Body of pancreas (tissue), 4 donors: ENCODE measurements around the gene RNF224. TPM values are rescaled to one million over a fixed set of nuclear protein-coding genes. Genes with fewer than 3 reads are reported as not detected.
A peak's percentile ranks its signal among the peaks of the same experiment; 100 is the strongest.

Experiments
- ATAC-seq: fragments of 150-250 bp; one replicate; pipeline ENCODE4 v1.9.1; 2016
- DNase-seq, 4 donors: peaks; one replicate each; pipeline ENCODE4 v3.0.0-alpha.2; 2019
- H3K27ac ChIP-seq, 4 donors: fragments of 200-600 bp; sonication (generic); 1 replicate in 3 of 4; 2 replicates in 1 of 4; pipeline versions ENCODE4 v1.5.1 to v1.6.1; 2016 to 2019; ENCODE audit warnings: mild to moderate bottlenecking in 1 of 4, mixed read lengths in 1 of 4, moderate library complexity in 1 of 4
- H3K27me3 ChIP-seq, 2 donors: fragments of 200-600 bp; sonication (generic); one replicate each; pipeline ENCODE4 v1.6.0; 2016; ENCODE audit warnings: mild to moderate bottlenecking in 1 of 2
- H3K36me3 ChIP-seq, 2 donors: fragments of 200-600 bp; sonication (generic); replicated peaks in 1 of 2; 2 replicates each; pipeline ENCODE4 v1.5.1; 2016; ENCODE audit warnings: low read depth in 2 of 2; ENCODE audit not compliant: insufficient read depth in 1 of 2
- H3K4me1 ChIP-seq: fragments of 200-600 bp; sonication (generic); one replicate; pipeline ENCODE4 v1.6.0; 2016
- H3K4me3 ChIP-seq, 2 donors: fragments of 200-600 bp; sonication (generic); 1 replicate in 1 of 2; 2 replicates in 1 of 2; pipeline ENCODE4 v1.5.1; 2016 to 2019
- H3K9me3 ChIP-seq, 3 donors: fragments of 200-600 bp; sonication (generic); 1 replicate in 2 of 3; 2 replicates in 1 of 3; pipeline ENCODE4 v1.5.1; 2016
- POLR2A ChIP-seq, 3 donors: fragments of 450-650 bp; IDR thresholded peaks; one replicate each; pipeline ENCODE4 v1.6.1; 2016; ENCODE audit warnings: antibody characterized with exemption in 3 of 3, mild to moderate bottlenecking in 2 of 3
- WGBS, 2 donors: methylation state at CpG; one replicate each; pipeline ENCODE4 v1.1.5; 2017; 5-methylcytosine and 5-hydroxymethylcytosine counted together
- intact Hi-C: fragments of 100-400 bp; cut with DNase I; formaldehyde crosslinking; loops from one replicate; pipeline ENCODE4 v1.15.1; 2023
- total RNA-seq, 2 donors: library from RNA; depleted of rRNA; stranded (reverse); fragments of >200 nt; gene quantifications; one replicate each; pipeline ENCODE4 v1.1.0, GENCODE V29; 2016
- TF ChIP-seq, protein P1 (sequence below), 7 experiments: fragments of 450-650 bp in 4 of 7; fragments of 200-600 bp in 3 of 7; sonication (generic) in 3 of 7; IDR thresholded peaks; one replicate each; pipeline ENCODE4 v1.5.1; 2016 to 2019; ENCODE audit warnings: antibody characterized with exemption in 7 of 7

The RNF224 gene
- total RNA-seq, 2 donors from 2014 or later, result 0.26 TPM; not detected in 1

GRCh38 chr9:137272241-137273094, 45.2 kb downstream of the RNF224 start:
- DNase-seq (peak in 1 of 4 donors; percentile 14), ATAC-seq (no peak)
- 91 to 99% methylated on average over 14 to 31 of the region's 39 CpGs for WGBS, 2 donors
- peaks cover 2 to 7% of the 10 kb centered on the region in 2 donors for H3K36me3 ChIP-seq
- no peak overlapping the region for H3K4me3 ChIP-seq
- no peaks in the 10 kb centered on the region for H3K27me3 ChIP-seq
- no peak for TF ChIP-seq POLR2A (IDR thresholded peaks at IDR 0.05)
- TF ChIP-seq, protein P1, sequence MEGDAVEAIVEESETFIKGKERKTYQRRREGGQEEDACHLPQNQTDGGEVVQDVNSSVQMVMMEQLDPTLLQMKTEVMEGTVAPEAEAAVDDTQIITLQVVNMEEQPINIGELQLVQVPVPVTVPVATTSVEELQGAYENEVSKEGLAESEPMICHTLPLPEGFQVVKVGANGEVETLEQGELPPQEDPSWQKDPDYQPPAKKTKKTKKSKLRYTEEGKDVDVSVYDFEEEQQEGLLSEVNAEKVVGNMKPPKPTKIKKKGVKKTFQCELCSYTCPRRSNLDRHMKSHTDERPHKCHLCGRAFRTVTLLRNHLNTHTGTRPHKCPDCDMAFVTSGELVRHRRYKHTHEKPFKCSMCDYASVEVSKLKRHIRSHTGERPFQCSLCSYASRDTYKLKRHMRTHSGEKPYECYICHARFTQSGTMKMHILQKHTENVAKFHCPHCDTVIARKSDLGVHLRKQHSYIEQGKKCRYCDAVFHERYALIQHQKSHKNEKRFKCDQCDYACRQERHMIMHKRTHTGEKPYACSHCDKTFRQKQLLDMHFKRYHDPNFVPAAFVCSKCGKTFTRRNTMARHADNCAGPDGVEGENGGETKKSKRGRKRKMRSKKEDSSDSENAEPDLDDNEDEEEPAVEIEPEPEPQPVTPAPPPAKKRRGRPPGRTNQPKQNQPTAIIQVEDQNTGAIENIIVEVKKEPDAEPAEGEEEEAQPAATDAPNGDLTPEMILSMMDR (IDR thresholded peaks at IDR 0.05), result no peak
- no peak overlapping the region for H3K27ac ChIP-seq
- intact Hi-C loops, result no loop called here
- no peaks in the 10 kb centered on the region for H3K9me3 ChIP-seq
- peaks cover 60% of the 10 kb centered on the region for H3K4me1 ChIP-seq

- peaks cover 55% of the 10 kb centered on the region for H3K4me1 ChIP-seq
- H3K27me3 ChIP-seq, result no peaks in the 10 kb centered on the region
- no peaks in the 10 kb centered on the region for H3K9me3 ChIP-seq
- peak in 1 of 4 donors; percentile 20 for DNase-seq
- intact Hi-C loops, result no loop called here
- no peak for TF ChIP-seq POLR2A (IDR thresholded peaks at IDR 0.05)
- TF ChIP-seq, protein P1 (IDR thresholded peaks at IDR 0.05), result no peak
- 56 to 61% methylated on average over 10 to 13 of the region's 13 CpGs for WGBS, 2 donors
- no peak overlapping the region for H3K4me3 ChIP-seq
- ATAC-seq, result no peak
- no peak overlapping the region for H3K27ac ChIP-seq
- peaks cover 2 to 7% of the 10 kb centered on the region in 2 donors for H3K36me3 ChIP-seq
Observed at GRCh38 chr9:137273095-137273490, 45.8 kb downstream of the RNF224 start.

- TF ChIP-seq POLR2A (IDR thresholded peaks at IDR 0.05), result no peak
- TF ChIP-seq, protein P1 (IDR thresholded peaks at IDR 0.05), result no peak
Observed at GRCh38 chr9:137273611-137274320, 46.5 kb downstream of the RNF224 start.

GRCh38 chr9:137275203-137275587, 47.9 kb downstream of the RNF224 start:
- H3K4me3 ChIP-seq, result no peak overlapping the region
- 74 to 85% methylated on average over 10 of the region's 10 CpGs for WGBS, 2 donors
- DNase-seq (no peak), ATAC-seq (no peak)
- no peaks in the 10 kb centered on the region for H3K27me3 ChIP-seq
- H3K36me3 ChIP-seq, result peaks cover 2 to 7% of the 10 kb centered on the region in 2 donors
- no peaks in the 10 kb centered on the region for H3K9me3 ChIP-seq
- intact Hi-C loops, result no loop called here
- peak overlapping the region in 1 of 4 donors; percentile 5 for H3K27ac ChIP-seq
- peaks cover 36% of the 10 kb centered on the region for H3K4me1 ChIP-seq
- TF ChIP-seq POLR2A (IDR thresholded peaks at IDR 0.05), result no peak
- TF ChIP-seq, protein P1 (IDR thresholded peaks at IDR 0.05), result no peak

More at GRCh38 chr9:137273611-137274320, 46.5 kb downstream of the RNF224 start:
- Histone ChIP-seq H3K36me3 (peaks cover 2 to 7% of the 10 kb centered on the region in 2 donors), H3K27me3 (no peaks in the 10 kb centered on the region), H3K9me3 (no peaks in the 10 kb centered on the region), H3K27ac (peak overlapping the region in 2 of 4 donors; percentile 28 to 58), H3K4me1 (peaks cover 48% of the 10 kb centered on the region), H3K4me3 (no peak overlapping the region)
- peak in 1 of 4 donors; percentile 43 for DNase-seq
- WGBS, 2 donors, result 39 to 92% methylated on average over 4 to 15 of the region's 15 CpGs
- ATAC-seq, result no peak
- intact Hi-C loops, result no loop called here
